HFFc6 (cell line): ENCODE data around the gene NUSAP1. TPM values are rescaled to one million over a fixed set of nuclear protein-coding genes. Genes with fewer than 3 reads are reported as not detected.
"Not testable (repeated sequence)": the region's sequence is repeated elsewhere in the genome, so short reads cannot be mapped to it uniquely, and the experiment has no call there.

ENCODE experiments used
- DNase-seq: peaks from one replicate; pipeline ENCODE4 v3.0.0-alpha.2; 2018
- H3K27ac Mint-ChIP-seq: 2 replicates; pipeline ENCODE4 v1.8.0; 2020; ENCODE audit warnings: mild to moderate bottlenecking, mixed read lengths
- H3K27me3 Mint-ChIP-seq: 2 replicates; pipeline ENCODE4 v1.8.0; 2021; ENCODE audit warnings: mild to moderate bottlenecking, moderate library complexity, mixed read lengths; ENCODE audit not compliant: insufficient read depth
- H3K36me3 Mint-ChIP-seq: 2 replicates; pipeline ENCODE4 v1.8.0; 2021; ENCODE audit warnings: low read depth, mixed read lengths
- H3K4me1 Mint-ChIP-seq: 2 replicates; pipeline ENCODE4 v1.8.0; 2020; ENCODE audit warnings: low read depth, mixed read lengths
- H3K4me3 Mint-ChIP-seq: 2 replicates; pipeline ENCODE4 v1.8.0; 2020; ENCODE audit warnings: mild to moderate bottlenecking, moderate library complexity, mixed read lengths
- H3K9me3 Mint-ChIP-seq: 2 replicates; pipeline ENCODE4 v1.8.0; 2020; ENCODE audit warnings: mild to moderate bottlenecking, mixed read lengths
- total RNA-seq, 6 experiments: library from RNA; stranded (reverse); fragmentation: NEBNext Ultra II Directional; extraction: Animal tissue kit (Norgen Biotek cat#: 25700); gene quantifications; 2 replicates in 1 of 6; 3 replicates in 5 of 6; pipeline ENCODE4 v1.2.3, GENCODE V29; 2021
- TF ChIP-seq, protein P1 (sequence below): fragments of 200-600 bp; sonication (generic); IDR thresholded peaks from 2 replicates; pipeline ENCODE4 v1.5.0; 2021; ENCODE audit warnings: antibody characterized with exemption, mild to moderate bottlenecking

The NUSAP1 gene
- total RNA-seq, 6 experiments from 2014 or later: 30.9 to 69.0 (median 63.6) TPM

- Mint-ChIP-seq H3K36me3 (peaks cover 8% of the 10 kb centered on the region), H3K9me3 (no peaks in the 10 kb centered on the region), H3K4me3 (no peak overlapping the region), H3K27ac (no peak overlapping the region), H3K4me1 (no peaks in the 10 kb centered on the region), H3K27me3 (no peaks in the 10 kb centered on the region)
- TF ChIP-seq, protein P1, sequence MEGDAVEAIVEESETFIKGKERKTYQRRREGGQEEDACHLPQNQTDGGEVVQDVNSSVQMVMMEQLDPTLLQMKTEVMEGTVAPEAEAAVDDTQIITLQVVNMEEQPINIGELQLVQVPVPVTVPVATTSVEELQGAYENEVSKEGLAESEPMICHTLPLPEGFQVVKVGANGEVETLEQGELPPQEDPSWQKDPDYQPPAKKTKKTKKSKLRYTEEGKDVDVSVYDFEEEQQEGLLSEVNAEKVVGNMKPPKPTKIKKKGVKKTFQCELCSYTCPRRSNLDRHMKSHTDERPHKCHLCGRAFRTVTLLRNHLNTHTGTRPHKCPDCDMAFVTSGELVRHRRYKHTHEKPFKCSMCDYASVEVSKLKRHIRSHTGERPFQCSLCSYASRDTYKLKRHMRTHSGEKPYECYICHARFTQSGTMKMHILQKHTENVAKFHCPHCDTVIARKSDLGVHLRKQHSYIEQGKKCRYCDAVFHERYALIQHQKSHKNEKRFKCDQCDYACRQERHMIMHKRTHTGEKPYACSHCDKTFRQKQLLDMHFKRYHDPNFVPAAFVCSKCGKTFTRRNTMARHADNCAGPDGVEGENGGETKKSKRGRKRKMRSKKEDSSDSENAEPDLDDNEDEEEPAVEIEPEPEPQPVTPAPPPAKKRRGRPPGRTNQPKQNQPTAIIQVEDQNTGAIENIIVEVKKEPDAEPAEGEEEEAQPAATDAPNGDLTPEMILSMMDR: no peak
- no peak for DNase-seq
Measured at GRCh38 chr15:41301587-41301986, 31.1 kb upstream of the NUSAP1 start.

DNA sequence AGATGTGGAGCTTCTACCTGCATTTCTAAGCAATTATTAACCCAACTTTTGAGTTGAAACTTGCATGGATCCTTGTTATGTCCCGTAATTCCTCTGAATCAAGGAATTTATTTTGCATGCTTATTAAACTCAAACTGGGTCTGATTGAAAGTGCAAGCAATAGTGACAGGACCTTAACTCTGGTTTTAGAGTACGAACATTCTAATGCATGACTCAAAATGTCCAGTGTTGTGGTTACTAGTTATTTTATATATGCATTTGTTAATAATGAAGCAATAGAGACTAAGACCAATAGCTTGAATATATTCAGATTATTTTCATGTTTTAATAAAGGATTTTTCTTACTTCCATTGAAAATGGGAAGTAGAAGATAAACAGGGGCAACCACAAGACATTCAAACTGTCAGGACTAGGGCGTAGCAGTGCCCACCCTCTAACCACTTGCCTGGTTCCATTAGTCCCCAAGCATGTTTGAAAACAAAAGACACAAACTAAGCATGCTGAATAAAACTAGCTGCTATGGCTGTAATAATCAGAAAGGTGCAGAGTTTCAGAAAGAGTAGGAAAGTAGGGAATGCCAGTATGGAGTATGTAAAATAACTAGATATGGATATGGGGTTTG is 28.4 kb upstream of the NUSAP1 start:
- peaks cover 8% of the 10 kb centered on the region for H3K36me3 Mint-ChIP-seq
- no peak overlapping the region for H3K27ac Mint-ChIP-seq
- no peaks in the 10 kb centered on the region for H3K4me1 Mint-ChIP-seq
- TF ChIP-seq, protein P1: no peak
- no peak overlapping the region for H3K4me3 Mint-ChIP-seq
- DNase-seq: no peak
- H3K27me3 Mint-ChIP-seq: no peaks in the 10 kb centered on the region
- no peaks in the 10 kb centered on the region for H3K9me3 Mint-ChIP-seq

GRCh38 chr15:41307679-41308078 is 25.0 kb upstream of the NUSAP1 start:
- DNase-seq: no peak
- Mint-ChIP-seq H3K4me1 (no peaks in the 10 kb centered on the region), H3K4me3 (no peak overlapping the region), H3K27me3 (no peaks in the 10 kb centered on the region), H3K27ac (no peak overlapping the region), H3K9me3 (no peaks in the 10 kb centered on the region), H3K36me3 (peaks cover under 1% of the 10 kb centered on the region; the same call in 1 of the 2 replicates)
- TF ChIP-seq, protein P1: no peak

DNA sequence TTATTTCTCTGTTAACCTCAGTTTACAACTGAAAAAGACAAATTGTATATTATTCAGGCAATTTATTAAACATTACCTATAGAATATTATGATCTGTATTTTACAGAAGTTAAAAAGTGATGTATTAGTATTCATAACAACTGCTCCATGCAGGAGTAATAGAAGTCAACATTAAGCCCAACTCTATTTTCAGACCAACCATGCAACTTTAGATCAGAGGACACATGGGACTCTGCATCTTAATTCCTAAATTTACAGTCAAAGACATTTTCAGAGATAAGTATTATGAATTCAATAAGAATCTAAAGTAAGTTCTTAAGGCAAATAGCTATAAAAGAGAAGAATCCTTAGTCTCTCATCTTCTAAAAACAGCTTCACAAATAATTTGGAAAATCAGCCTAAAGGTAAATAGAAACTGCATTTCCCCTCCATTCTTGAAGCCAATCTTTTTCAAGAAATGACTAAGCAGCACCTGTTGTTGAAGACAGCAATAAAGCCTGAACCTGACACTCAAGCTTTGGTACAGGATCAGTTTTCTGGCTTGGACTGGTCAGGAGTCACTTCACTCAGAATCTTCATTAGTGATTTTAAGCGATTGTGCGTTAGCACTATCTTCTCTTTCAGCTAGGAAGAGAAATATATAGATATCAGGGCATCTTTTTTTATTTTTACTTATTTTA is 23.3 kb upstream of the NUSAP1 start:
- no peak for DNase-seq
- peaks cover 7% of the 10 kb centered on the region for H3K36me3 Mint-ChIP-seq
- H3K27ac Mint-ChIP-seq: no peak overlapping the region
- no peak overlapping the region for H3K4me3 Mint-ChIP-seq
- H3K27me3 Mint-ChIP-seq: no peaks in the 10 kb centered on the region
- H3K4me1 Mint-ChIP-seq: no peaks in the 10 kb centered on the region
- TF ChIP-seq, protein P1: no peak
- H3K9me3 Mint-ChIP-seq: no peaks in the 10 kb centered on the region

- DNase-seq, H3K4me3 Mint-ChIP-seq, H3K27me3 Mint-ChIP-seq, H3K4me1 Mint-ChIP-seq, H3K36me3 Mint-ChIP-seq, H3K27ac Mint-ChIP-seq, H3K9me3 Mint-ChIP-seq: not testable (repeated sequence)
Measured at GRCh38 chr15:41320805-41321330, 11.8 kb upstream of the NUSAP1 start.

- Mint-ChIP-seq H3K4me3 (no peak overlapping the region), H3K4me1 (no peaks in the 10 kb centered on the region), H3K27me3 (no peaks in the 10 kb centered on the region), H3K36me3 (peaks cover 16% of the 10 kb centered on the region), H3K9me3 (no peaks in the 10 kb centered on the region), H3K27ac (no peak overlapping the region)
- TF ChIP-seq, protein P1: no peak
- DNase-seq: no peak
Measured at GRCh38 chr15:41323611-41324010, 9.1 kb upstream of the NUSAP1 start.
